ENCODE data around the gene KCNK3.

Gene KCNK3

GRCh38 chr2:26672818-26673393 lies 19.6 kb upstream of the KCNK3 start:
- no peaks in the 10 kb centered on the region for H3K36me3 Mint-ChIP-seq (ENCODE audit: low read depth)
- H3K4me1 Mint-ChIP-seq (ENCODE audit: low read depth), result no peaks in the 10 kb centered on the region
- no peak overlapping the region for H3K27ac Mint-ChIP-seq
- peaks cover 47% of the 10 kb centered on the region for H3K27me3 Mint-ChIP-seq
- DNase-seq, result no peak
- no peak overlapping the region for H3K4me3 Mint-ChIP-seq
- peaks cover 2% of the 10 kb centered on the region for H3K9me3 Mint-ChIP-seq

- Mint-ChIP-seq H3K4me1 (ENCODE audit: low read depth) (no peaks in the 10 kb centered on the region), H3K9me3 (peaks cover 2% of the 10 kb centered on the region), H3K27ac (no peak overlapping the region), H3K27me3 (peaks cover 39% of the 10 kb centered on the region), H3K36me3 (ENCODE audit: low read depth) (no peaks in the 10 kb centered on the region), H3K4me3 (no peak overlapping the region)
- DNase-seq, result no peak
Measured at GRCh38 chr2:26674002-26674751, 18.3 kb upstream of the KCNK3 start.

GRCh38 chr2:26674771-26675170 lies 17.8 kb upstream of the KCNK3 start:
- no peak for DNase-seq
- Mint-ChIP-seq H3K36me3 (ENCODE audit: low read depth) (no peaks in the 10 kb centered on the region), H3K9me3 (peaks cover 2% of the 10 kb centered on the region), H3K27ac (no peak overlapping the region), H3K27me3 (peaks cover 37% of the 10 kb centered on the region), H3K4me3 (no peak overlapping the region), H3K4me1 (ENCODE audit: low read depth) (no peaks in the 10 kb centered on the region)

- Mint-ChIP-seq H3K4me3 (no peak overlapping the region), H3K4me1 (ENCODE audit: low read depth) (no peaks in the 10 kb centered on the region), H3K27ac (no peak overlapping the region), H3K36me3 (ENCODE audit: low read depth) (no peaks in the 10 kb centered on the region), H3K27me3 (peaks cover 31% of the 10 kb centered on the region), H3K9me3 (peaks cover 2% of the 10 kb centered on the region)
- no peak for DNase-seq
Measured at GRCh38 chr2:26675651-26676255, 16.8 kb upstream of the KCNK3 start.

- Mint-ChIP-seq H3K27me3 (peaks cover 19% of the 10 kb centered on the region), H3K27ac (no peak overlapping the region), H3K4me3 (no peak overlapping the region), H3K4me1 (ENCODE audit: low read depth) (no peaks in the 10 kb centered on the region), H3K36me3 (ENCODE audit: low read depth) (no peaks in the 10 kb centered on the region), H3K9me3 (peaks cover 2% of the 10 kb centered on the region)
- DNase-seq, result no peak
Measured at GRCh38 chr2:26678035-26678434, 14.5 kb upstream of the KCNK3 start.

GRCh38 chr2:26679867-26680266 lies 12.7 kb upstream of the KCNK3 start:
- no peak for DNase-seq
- H3K27me3 Mint-ChIP-seq, result peaks cover 20% of the 10 kb centered on the region
- H3K4me1 Mint-ChIP-seq (ENCODE audit: low read depth), result no peaks in the 10 kb centered on the region
- H3K27ac Mint-ChIP-seq, result no peak overlapping the region
- H3K4me3 Mint-ChIP-seq, result no peak overlapping the region
- H3K9me3 Mint-ChIP-seq, result peaks cover 2% of the 10 kb centered on the region
- no peaks in the 10 kb centered on the region for H3K36me3 Mint-ChIP-seq (ENCODE audit: low read depth)

- Mint-ChIP-seq H3K27ac (no peak overlapping the region), H3K9me3 (peaks cover 2% of the 10 kb centered on the region), H3K36me3 (ENCODE audit: low read depth) (no peaks in the 10 kb centered on the region), H3K4me3 (no peak overlapping the region), H3K4me1 (ENCODE audit: low read depth) (no peaks in the 10 kb centered on the region), H3K27me3 (peaks cover 32% of the 10 kb centered on the region)
- DNase-seq, result no peak
Measured at GRCh38 chr2:26681656-26682055, 10.9 kb upstream of the KCNK3 start.

- no peaks in the 10 kb centered on the region for H3K4me1 Mint-ChIP-seq (ENCODE audit: low read depth)
- no peaks in the 10 kb centered on the region for H3K36me3 Mint-ChIP-seq (ENCODE audit: low read depth)
- DNase-seq, result no peak
- H3K9me3 Mint-ChIP-seq, result peaks cover 2% of the 10 kb centered on the region
- H3K4me3 Mint-ChIP-seq, result no peak overlapping the region
- peaks cover 37% of the 10 kb centered on the region for H3K27me3 Mint-ChIP-seq
- no peak overlapping the region for H3K27ac Mint-ChIP-seq
Measured at GRCh38 chr2:26682155-26682554, 10.4 kb upstream of the KCNK3 start.

- Mint-ChIP-seq H3K4me1 (ENCODE audit: low read depth) (no peaks in the 10 kb centered on the region), H3K27me3 (peaks cover 51% of the 10 kb centered on the region), H3K36me3 (ENCODE audit: low read depth) (no peaks in the 10 kb centered on the region), H3K27ac (no peak overlapping the region), H3K4me3 (no peak overlapping the region), H3K9me3 (no peaks in the 10 kb centered on the region)
- DNase-seq, result no peak
Measured at GRCh38 chr2:26683583-26683982, 8.9 kb upstream of the KCNK3 start.

- Mint-ChIP-seq H3K4me3 (no peak overlapping the region), H3K4me1 (ENCODE audit: low read depth) (no peaks in the 10 kb centered on the region), H3K9me3 (no peaks in the 10 kb centered on the region), H3K27ac (no peak overlapping the region), H3K36me3 (ENCODE audit: low read depth) (no peaks in the 10 kb centered on the region), H3K27me3 (peaks cover 59% of the 10 kb centered on the region)
- DNase-seq, result no peak
Measured at GRCh38 chr2:26685341-26685740, 7.2 kb upstream of the KCNK3 start.

GRCh38 chr2:26685989-26686839 lies 6.3 kb upstream of the KCNK3 start:
- H3K27ac Mint-ChIP-seq, result no peak overlapping the region
- no peak for DNase-seq
- H3K4me3 Mint-ChIP-seq, result no peak overlapping the region
- no peaks in the 10 kb centered on the region for H3K9me3 Mint-ChIP-seq
- no peaks in the 10 kb centered on the region for H3K36me3 Mint-ChIP-seq (ENCODE audit: low read depth)
- H3K4me1 Mint-ChIP-seq (ENCODE audit: low read depth), result no peaks in the 10 kb centered on the region
- H3K27me3 Mint-ChIP-seq, result peaks cover 67% of the 10 kb centered on the region

- H3K27me3 Mint-ChIP-seq, result peaks cover 75% of the 10 kb centered on the region
- peaks cover 2% of the 10 kb centered on the region for H3K4me1 Mint-ChIP-seq (ENCODE audit: low read depth)
- DNase-seq, result no peak
- H3K27ac Mint-ChIP-seq, result no peak overlapping the region
- no peaks in the 10 kb centered on the region for H3K9me3 Mint-ChIP-seq
- no peaks in the 10 kb centered on the region for H3K36me3 Mint-ChIP-seq (ENCODE audit: low read depth)
- H3K4me3 Mint-ChIP-seq, result no peak overlapping the region
Measured at GRCh38 chr2:26687328-26687727, 5.2 kb upstream of the KCNK3 start.

GRCh38 chr2:26687801-26688200 lies 4.7 kb upstream of the KCNK3 start:
- Mint-ChIP-seq H3K4me1 (ENCODE audit: low read depth) (peaks cover 2% of the 10 kb centered on the region), H3K9me3 (no peaks in the 10 kb centered on the region), H3K36me3 (ENCODE audit: low read depth) (no peaks in the 10 kb centered on the region), H3K4me3 (no peak overlapping the region), H3K27me3 (peaks cover 71% of the 10 kb centered on the region), H3K27ac (no peak overlapping the region)
- no peak for DNase-seq

- Mint-ChIP-seq H3K27me3 (peaks cover 87% of the 10 kb centered on the region), H3K4me1 (ENCODE audit: low read depth) (peaks cover 7% of the 10 kb centered on the region), H3K27ac (no peak overlapping the region), H3K4me3 (no peak overlapping the region), H3K9me3 (no peaks in the 10 kb centered on the region), H3K36me3 (ENCODE audit: low read depth) (no peaks in the 10 kb centered on the region)
- DNase-seq, result no peak
Measured at GRCh38 chr2:26691161-26691560, 1.4 kb upstream of the KCNK3 start.
